ENCODE data around the gene HDAC5.
A peak's percentile ranks its signal among the peaks of the same experiment; 100 is the strongest.
"Not testable (repeated sequence)": the region's sequence is repeated elsewhere in the genome, so short reads cannot be mapped to it uniquely, and the experiment has no call there.

Gene HDAC5

GRCh38 chr17:44132275-44132821 lies 8.9 kb upstream of the HDAC5 start:
- no peak for DNase-seq

GRCh38 chr17:44131372-44131771 lies 7.9 kb upstream of the HDAC5 start:
- not testable (repeated sequence) for DNase-seq

- no peak for DNase-seq
Observed at GRCh38 chr17:44130693-44131349, 7.4 kb upstream of the HDAC5 start.

GRCh38 chr17:44128383-44128782 lies 4.9 kb upstream of the HDAC5 start:
- DNase-seq, result no peak

GRCh38 chr17:44124118-44124438 lies 637 bp upstream of the HDAC5 start:
- no peak for DNase-seq

GRCh38 chr17:44122816-44123355 lies 555 bp downstream of the HDAC5 start:
- DNase-seq, result peak; percentile 29

- DNase-seq, result no peak
Observed at GRCh38 chr17:44121997-44122815, 1.2 kb downstream of the HDAC5 start.

GRCh38 chr17:44120851-44121605 lies 2.4 kb downstream of the HDAC5 start:
- DNase-seq, result no peak

GRCh38 chr17:44120281-44120680 lies 3.2 kb downstream of the HDAC5 start:
- DNase-seq, result not testable (repeated sequence)

- DNase-seq, result no peak
Observed at GRCh38 chr17:44119798-44120197, 3.6 kb downstream of the HDAC5 start.

GRCh38 chr17:44119062-44119461 lies 4.4 kb downstream of the HDAC5 start:
- DNase-seq, result no peak

- no peak for DNase-seq
Observed at GRCh38 chr17:44118427-44119050, 4.9 kb downstream of the HDAC5 start.

GRCh38 chr17:44117351-44117750 lies 6.1 kb downstream of the HDAC5 start:
- no peak for DNase-seq

- peak; percentile 40 for DNase-seq
Observed at GRCh38 chr17:44115585-44116415, 7.6 kb downstream of the HDAC5 start.

GRCh38 chr17:44113868-44114840 lies 9.3 kb downstream of the HDAC5 start:
- DNase-seq, result no peak

- no peak for DNase-seq
Observed at GRCh38 chr17:44113382-44113781, 10.1 kb downstream of the HDAC5 start.

- DNase-seq, result no peak
Observed at GRCh38 chr17:44112284-44113280, 10.9 kb downstream of the HDAC5 start.

- DNase-seq, result no peak
Observed at GRCh38 chr17:44111777-44112176, 11.7 kb downstream of the HDAC5 start.

All from activated CD4-positive, alpha-beta T cell treated with anti-CD3 and anti-CD28 coated beads for 48 hours (primary cell).